BE2C (cell line): ENCODE measurements around the gene SLC18B1.

Source experiments
- DNase-seq: peaks from one replicate; pipeline ENCODE4 v3.0.0-alpha.2; 2020
- H3K27me3 ChIP-seq: fragments of 250-450 bp; sonication (Bioruptor Pico); 2 replicates; pipeline ENCODE4 v1.5.1; 2020; ENCODE audit warnings: mild to moderate bottlenecking
- H3K36me3 ChIP-seq: fragments of 250-450 bp; sonication (Bioruptor Pico); 2 replicates; pipeline ENCODE4 v1.5.1; 2020; ENCODE audit warnings: mild to moderate bottlenecking
- H3K4me1 ChIP-seq: fragments of 250-450 bp; sonication (Bioruptor Pico); 2 replicates; pipeline ENCODE4 v1.5.1; 2020
- H3K4me3 ChIP-seq: 2 replicates; pipeline ENCODE4 v1.5.1; 2011; ENCODE audit warnings: low read depth, low read length
- H3K9me3 ChIP-seq: fragments of 250-450 bp; sonication (Bioruptor Pico); 2 replicates; pipeline ENCODE4 v1.5.1; 2020
- TF ChIP-seq, protein P1 (sequence below): IDR thresholded peaks from 2 replicates; pipeline ENCODE4 v1.5.1; 2012; ENCODE audit warnings: mild to moderate bottlenecking, low read depth, low read length

Gene SLC18B1

DNA sequence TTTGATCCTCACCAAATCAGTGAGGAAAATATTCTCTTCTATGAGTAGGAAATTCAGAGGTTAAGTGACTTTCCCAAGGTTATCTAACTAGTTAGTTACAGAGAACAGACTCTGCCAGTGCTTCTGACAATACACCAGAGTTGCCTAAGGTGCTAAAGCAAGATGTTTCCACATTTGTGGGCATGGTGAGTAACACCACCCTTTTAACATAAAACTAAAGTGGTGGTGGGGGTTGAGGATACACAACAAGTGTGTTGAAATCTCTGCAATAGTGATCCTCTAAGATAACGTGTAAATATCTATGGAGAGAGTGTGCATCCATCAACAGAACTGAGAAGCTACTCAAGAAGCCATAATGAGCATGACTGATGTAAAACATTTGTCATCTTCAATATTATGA is 52.4 kb downstream of the SLC18B1 start:
- Histone ChIP-seq H3K27me3 (peaks cover 3% of the 10 kb centered on the region), H3K4me3 (no peak overlapping the region), H3K4me1 (no peaks in the 10 kb centered on the region), H3K9me3 (no peaks in the 10 kb centered on the region), H3K36me3 (no peaks in the 10 kb centered on the region)
- TF ChIP-seq, protein P1, sequence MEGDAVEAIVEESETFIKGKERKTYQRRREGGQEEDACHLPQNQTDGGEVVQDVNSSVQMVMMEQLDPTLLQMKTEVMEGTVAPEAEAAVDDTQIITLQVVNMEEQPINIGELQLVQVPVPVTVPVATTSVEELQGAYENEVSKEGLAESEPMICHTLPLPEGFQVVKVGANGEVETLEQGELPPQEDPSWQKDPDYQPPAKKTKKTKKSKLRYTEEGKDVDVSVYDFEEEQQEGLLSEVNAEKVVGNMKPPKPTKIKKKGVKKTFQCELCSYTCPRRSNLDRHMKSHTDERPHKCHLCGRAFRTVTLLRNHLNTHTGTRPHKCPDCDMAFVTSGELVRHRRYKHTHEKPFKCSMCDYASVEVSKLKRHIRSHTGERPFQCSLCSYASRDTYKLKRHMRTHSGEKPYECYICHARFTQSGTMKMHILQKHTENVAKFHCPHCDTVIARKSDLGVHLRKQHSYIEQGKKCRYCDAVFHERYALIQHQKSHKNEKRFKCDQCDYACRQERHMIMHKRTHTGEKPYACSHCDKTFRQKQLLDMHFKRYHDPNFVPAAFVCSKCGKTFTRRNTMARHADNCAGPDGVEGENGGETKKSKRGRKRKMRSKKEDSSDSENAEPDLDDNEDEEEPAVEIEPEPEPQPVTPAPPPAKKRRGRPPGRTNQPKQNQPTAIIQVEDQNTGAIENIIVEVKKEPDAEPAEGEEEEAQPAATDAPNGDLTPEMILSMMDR, result no peak
- no peak for DNase-seq

DNA sequence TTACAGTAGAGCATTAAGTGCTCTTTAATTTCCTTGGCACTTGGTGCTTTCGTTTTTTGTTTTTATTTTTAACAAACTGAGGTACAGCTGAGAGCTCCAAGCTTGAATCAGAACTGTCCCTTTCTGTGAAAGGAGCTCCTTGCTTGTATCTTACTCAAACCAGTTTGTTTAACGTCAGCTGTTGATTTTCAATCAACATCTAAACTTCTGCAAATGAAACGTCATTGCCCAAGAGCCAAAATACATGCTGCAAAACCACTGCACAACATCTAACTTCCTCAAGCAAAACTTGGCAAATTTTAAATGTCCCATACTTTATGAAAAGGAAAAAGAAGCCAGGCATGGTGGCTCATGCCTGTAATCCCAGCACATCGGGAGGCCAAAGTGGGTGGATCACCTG is 55.9 kb downstream of the SLC18B1 start:
- Histone ChIP-seq H3K36me3 (no peaks in the 10 kb centered on the region), H3K9me3 (no peaks in the 10 kb centered on the region), H3K4me1 (no peaks in the 10 kb centered on the region), H3K27me3 (peaks cover 21% of the 10 kb centered on the region), H3K4me3 (no peak overlapping the region)
- TF ChIP-seq, protein P1, result no peak
- no peak for DNase-seq

DNA sequence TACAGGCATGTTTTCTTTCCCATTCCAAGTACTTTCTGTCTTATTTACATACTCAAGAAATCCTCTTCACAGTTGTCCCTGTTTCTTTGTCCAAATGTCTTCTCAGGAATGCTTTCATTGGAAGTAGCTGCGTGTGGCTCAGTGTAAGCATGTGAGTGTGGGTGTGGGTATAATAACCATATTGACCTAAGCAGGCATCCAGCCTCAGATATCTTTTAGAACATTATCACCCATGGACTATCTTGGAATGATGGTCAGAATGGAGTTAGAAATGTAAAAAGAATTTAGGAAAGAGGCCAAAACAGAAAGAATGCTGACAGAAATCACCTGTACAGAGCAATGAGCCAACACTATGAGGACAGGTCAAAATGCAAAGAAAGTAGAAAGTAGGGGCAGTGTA is 57.2 kb downstream of the SLC18B1 start:
- TF ChIP-seq, protein P1, result no peak
- H3K9me3 ChIP-seq, result no peaks in the 10 kb centered on the region
- H3K27me3 ChIP-seq, result peaks cover 26% of the 10 kb centered on the region
- no peaks in the 10 kb centered on the region for H3K36me3 ChIP-seq
- H3K4me1 ChIP-seq, result no peaks in the 10 kb centered on the region
- DNase-seq, result no peak
- H3K4me3 ChIP-seq, result no peak overlapping the region

DNA sequence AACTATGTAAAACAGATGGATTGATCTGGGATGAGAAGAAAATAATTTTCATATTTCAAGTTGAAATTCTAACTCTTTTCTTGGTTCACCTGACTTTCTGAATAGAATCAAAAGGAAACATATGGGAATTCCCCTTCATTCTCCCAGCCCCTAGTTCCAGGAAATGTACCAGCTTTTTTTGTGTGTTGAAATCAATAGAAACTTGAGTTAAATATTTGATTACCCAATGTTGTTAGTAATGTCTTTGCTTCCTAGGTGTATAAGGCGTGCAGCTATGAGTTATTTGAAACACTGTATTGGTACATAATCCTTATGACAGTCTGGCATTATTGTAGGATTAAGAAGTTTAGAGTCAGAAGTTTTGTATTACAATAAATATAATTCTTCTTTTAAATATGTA is 62.2 kb downstream of the SLC18B1 start:
- DNase-seq, result no peak
- no peak overlapping the region for H3K4me3 ChIP-seq
- H3K36me3 ChIP-seq, result no peaks in the 10 kb centered on the region
- no peaks in the 10 kb centered on the region for H3K9me3 ChIP-seq
- H3K27me3 ChIP-seq, result peaks cover 26% of the 10 kb centered on the region
- TF ChIP-seq, protein P1, result no peak
- no peaks in the 10 kb centered on the region for H3K4me1 ChIP-seq

DNA sequence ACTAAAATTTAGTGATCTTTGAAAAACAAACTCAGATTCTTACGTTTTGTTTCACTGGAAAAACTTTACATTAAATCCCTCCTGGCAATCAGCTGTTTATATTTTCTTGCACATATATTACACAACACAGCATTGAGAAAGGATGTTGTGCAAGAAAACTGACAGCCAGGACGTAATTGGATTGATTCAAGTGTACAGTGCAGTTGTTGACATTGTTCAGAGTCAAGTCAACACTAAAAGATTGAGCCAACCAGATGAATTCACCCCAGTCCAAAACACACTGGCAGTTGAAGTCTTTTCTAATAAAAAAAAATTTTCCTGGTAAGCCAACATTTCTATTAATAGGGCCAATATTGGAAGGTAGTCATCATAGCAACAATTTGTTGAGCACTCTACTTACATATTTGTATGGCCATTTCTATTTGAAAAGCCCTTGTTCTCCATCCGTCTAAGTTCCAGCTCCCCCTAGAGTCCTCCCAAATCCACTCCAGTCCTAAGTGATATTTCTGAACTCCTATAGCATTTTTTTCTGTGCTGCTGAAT is 63.7 kb downstream of the SLC18B1 start:
- TF ChIP-seq, protein P1, result peak; percentile 43
- Histone ChIP-seq H3K4me1 (no peaks in the 10 kb centered on the region), H3K4me3 (no peak overlapping the region), H3K36me3 (no peaks in the 10 kb centered on the region), H3K27me3 (peaks cover 20% of the 10 kb centered on the region), H3K9me3 (no peaks in the 10 kb centered on the region)
- no peak for DNase-seq

DNA sequence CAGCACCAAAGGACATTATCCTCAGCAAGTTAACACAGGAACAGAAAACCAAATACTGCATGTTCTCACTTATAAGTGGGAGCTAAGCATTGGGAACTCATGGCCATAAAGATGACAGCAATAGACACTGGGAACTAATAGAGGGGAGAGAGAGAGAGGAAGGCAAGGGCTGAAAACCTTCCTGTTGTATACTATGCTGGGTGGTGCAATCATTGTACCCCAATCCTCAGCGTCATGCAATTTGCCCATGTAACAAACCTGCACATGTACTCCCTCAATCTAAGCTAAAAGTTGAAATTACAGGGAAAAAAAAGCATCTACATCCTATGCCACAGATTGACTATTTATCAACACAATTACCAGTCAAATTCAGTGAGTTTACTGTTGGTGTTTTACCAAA is 64.6 kb downstream of the SLC18B1 start:
- no peak for DNase-seq
- Histone ChIP-seq H3K9me3 (no peaks in the 10 kb centered on the region), H3K27me3 (peaks cover 13% of the 10 kb centered on the region), H3K4me3 (no peak overlapping the region), H3K36me3 (no peaks in the 10 kb centered on the region), H3K4me1 (no peaks in the 10 kb centered on the region)
- TF ChIP-seq, protein P1, result no peak
